G401 (cell line): ENCODE data around the gene NUAK2. TPM values are rescaled to one million over a fixed set of nuclear protein-coding genes. Genes with fewer than 3 reads are reported as not detected.
"Not testable (repeated sequence)": the region's sequence is repeated elsewhere in the genome, so short reads cannot be mapped to it uniquely, and the experiment has no call there.

ENCODE experiments used
- DNase-seq: peaks from one replicate; pipeline ENCODE4 v3.0.0-alpha.2; 2015; ENCODE audit warnings: low spot score
- in situ Hi-C: cut with HindIII; loops from 2 replicates; pipeline ENCODE4 v1.10.0; 2016; ENCODE audit warnings: low sequenced_read_pairs, mixed read lengths
- total RNA-seq: library from RNA; depleted of rRNA; stranded (reverse); fragments of >200 nt; shearing (Covaris generic); gene quantifications from 2 replicates; pipeline ENCODE4 v1.2.3, GENCODE V29; 2014

NUAK2 gene
- total RNA-seq, 1 experiment from 2014 or later, result 8.3 TPM

GRCh38 chr1:205303247-205303888 is 18.2 kb downstream of the NUAK2 start:
- in situ Hi-C loops, result no loop called here
- no peak for DNase-seq

GRCh38 chr1:205301842-205302588 is 19.5 kb downstream of the NUAK2 start:
- in situ Hi-C loops, result no loop called here
- peak; percentile 37 for DNase-seq

- peak; percentile 65 for DNase-seq
- in situ Hi-C loops, result no loop called here
Observed at GRCh38 chr1:205301205-205301821, 20.2 kb downstream of the NUAK2 start.

DNA sequence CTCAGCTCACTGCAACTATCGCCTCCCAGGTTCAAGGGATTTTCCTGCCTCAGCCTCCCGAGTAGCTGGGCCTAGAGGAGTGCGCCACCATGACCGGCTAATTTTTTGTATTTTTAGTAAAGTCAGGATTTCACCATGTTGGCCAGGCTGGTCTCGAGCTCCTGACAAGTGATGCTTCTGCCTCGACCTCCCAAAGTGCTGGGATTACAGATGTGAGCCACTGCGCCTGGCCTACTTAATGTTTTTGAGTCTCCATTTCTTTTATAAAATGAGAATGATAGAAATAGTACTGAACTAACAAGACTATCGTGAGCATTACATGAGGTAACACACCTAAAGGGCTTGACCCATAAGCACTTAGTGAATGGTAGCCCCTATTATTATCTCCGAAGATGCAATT is 21.4 kb downstream of the NUAK2 start:
- in situ Hi-C loops, result no loop called here
- DNase-seq, result no peak

GRCh38 chr1:205298191-205298994 is 23.2 kb downstream of the NUAK2 start:
- peak; percentile 64 for DNase-seq
- in situ Hi-C loops, result no loop called here

DNA sequence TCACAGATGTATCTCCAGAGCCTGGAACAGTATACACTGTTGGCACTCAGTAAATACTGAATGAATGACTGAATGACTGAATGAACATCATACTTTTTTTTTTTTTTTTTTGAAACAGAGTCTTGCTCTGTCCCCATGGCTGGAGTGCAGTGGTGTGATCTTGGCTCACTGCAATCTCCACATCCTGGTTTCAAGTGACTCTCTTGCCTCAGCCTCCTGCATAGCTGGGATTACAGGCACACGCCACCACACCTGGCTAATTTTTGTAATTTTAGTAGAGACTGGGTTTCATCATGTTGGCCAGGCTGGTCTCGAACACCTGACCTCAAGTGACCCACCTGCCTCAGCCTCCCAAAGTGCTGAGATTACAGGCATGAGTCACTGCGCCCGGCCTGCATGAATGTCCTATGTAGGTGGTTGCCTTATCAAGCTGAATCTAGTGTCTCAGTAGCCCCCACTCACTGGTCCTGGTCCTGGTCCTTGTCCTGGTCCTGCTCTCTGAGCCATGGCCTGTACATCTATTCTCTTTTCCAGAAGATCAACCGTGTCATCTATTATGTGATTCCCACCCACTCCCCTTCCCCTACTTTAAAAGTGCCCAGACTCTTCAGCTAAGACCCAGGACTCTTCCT is 23.9 kb downstream of the NUAK2 start:
- not testable (repeated sequence) for DNase-seq

DNA sequence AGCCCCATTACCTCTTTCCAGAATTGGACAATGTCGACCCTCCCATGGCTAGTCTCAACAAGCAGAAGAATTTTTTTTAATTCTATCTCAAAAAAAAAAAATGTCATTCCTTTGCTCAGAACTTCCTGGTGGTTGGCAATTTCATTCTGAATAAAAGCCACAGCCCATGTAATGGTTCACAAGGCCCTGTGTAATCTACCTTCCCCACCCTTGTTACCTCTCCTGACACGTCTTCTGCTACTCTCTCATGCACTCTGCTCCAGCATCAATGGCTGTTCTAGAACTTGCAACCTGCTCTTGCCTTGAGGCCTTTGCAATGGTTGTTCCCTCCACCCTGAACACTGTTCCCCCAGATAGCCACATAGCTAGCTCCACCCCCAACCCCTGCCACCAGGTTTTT is 25.4 kb downstream of the NUAK2 start:
- DNase-seq, result no peak
- in situ Hi-C loops, result no loop called here

More for the DNA sequence above, 23.9 kb downstream of the NUAK2 start:
- in situ Hi-C loops, result not testable (repeated sequence)

GRCh38 chr1:205294934-205295333 is 26.6 kb downstream of the NUAK2 start:
- in situ Hi-C loops, result no loop called here
- DNase-seq, result no peak

GRCh38 chr1:205294175-205294917 is 27.2 kb downstream of the NUAK2 start:
- DNase-seq, result no peak
- in situ Hi-C loops, result no loop called here

DNA sequence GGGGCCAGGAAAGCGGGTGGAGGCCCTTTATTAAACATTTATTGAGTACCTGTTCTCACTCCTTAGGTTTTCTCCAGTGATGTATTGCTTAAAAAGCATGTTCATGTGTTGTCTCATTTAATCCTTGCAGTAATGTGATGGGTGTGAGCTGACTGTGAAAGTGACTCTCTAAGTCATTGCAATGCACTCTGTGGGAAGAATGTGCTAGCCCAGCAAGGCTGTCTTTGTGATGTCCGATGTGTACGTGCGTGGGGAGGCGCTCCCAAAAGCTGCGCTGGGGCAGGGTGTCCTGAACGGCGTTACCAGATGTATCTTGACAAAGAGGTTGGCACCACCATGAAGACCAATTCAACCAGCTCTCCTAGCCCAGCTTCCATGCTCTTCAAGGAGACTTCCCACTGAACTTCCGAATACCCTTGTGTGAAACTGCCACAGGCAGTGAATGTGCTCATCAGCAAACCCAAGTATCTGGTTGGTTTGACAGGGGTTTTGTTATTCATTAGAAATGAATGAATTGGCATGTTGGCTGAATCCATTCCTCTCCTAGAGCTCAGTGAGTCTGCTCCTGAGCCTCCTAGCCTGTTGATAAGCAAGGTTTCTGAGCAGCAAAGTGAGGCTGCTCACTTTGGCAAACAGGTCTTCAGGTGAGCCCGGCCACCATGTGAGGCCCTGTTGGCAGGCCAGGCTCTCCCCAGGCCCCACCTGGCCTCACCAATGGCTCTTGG is 28.0 kb downstream of the NUAK2 start:
- no peak for DNase-seq
- in situ Hi-C loops, result no loop called here

DNA sequence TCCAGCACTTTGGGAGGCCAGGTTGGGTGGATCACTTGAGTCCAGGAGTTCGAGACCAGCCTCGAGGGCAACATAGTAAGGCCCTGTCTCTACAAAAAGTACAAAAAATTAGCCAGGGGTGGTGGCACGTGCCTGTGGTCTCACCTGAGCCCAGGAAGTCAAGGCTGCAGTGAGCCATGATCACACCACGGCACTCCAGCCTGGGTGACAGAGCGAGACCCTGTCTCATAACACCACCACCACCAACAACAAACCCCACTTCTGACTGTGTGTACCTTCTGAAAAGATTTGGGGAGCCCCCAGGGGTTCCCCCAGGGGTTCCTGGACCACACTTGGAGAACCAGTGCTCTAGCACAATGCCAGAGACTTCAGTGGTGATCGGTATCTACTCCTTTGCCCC is 29.9 kb downstream of the NUAK2 start:
- in situ Hi-C loops, result no loop called here
- DNase-seq, result no peak

- in situ Hi-C loops, result no loop called here
- DNase-seq, result no peak
Observed at GRCh38 chr1:205287767-205288559, 33.6 kb downstream of the NUAK2 start.

- in situ Hi-C loops, result no loop called here
- DNase-seq, result no peak
Observed at GRCh38 chr1:205287076-205287475, 34.5 kb downstream of the NUAK2 start.

DNA sequence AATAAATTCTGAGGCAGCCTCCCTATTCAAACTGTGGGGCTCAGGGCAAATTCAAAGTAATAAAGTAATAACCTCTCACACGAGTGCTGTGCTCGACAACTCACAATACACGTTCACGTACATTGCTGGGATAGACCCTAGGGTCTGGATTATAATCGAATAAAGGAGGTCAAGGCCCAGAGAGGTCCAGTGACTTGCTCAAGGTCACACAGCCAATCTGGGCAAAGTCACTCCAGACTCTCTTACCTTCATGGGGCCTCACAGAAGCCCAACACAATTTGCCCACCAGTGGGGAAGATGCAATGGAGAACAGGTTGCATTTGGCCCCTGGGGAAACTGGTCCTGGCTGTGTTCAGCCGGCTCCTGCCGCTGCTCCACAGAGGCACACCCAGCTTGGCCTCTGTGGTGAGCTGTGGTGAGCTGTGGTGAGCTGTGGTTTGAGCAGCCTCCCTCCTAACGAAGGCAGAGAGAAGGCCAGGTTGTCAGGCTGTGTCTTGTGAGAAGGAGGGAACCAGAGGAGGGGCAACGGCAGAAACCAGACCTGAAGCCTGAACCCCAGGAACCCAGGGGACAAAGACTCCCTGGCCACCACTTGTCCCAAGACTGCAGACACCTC is 35.1 kb downstream of the NUAK2 start:
- in situ Hi-C loops, result no loop called here
- DNase-seq, result no peak

DNA sequence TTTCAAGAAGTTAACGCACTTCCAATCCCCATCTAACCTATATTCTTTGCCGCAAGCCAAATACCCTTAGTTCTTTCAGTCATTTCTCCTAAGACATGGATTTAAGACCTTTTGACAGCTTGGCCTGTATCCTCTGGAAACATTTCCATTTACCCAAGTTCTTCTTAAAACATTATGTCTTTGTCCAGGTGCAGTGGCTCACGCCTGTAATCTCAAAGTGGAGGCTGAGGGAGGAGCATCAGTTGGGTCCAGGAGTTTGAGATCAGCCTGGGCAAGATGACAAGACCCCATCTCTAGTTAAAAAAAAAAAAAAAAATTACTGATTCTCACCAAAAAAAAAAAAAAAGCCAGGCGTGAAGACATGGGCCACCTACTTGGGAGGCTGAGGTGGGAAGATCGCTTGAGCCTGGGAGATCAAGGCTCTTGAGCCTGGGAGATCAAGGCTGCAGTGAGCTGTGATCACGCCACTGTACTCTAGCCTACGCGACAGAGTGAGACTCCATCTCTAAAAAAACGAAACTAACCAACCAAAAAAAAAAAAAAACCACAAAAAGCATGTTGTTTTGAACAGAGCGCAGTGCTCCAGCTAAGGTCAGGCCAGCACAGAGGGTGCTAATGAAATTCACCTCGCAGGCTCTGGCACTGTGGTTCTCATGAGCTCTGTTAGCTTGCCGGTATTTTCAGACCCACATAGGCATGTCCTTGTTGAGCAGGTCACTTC is 36.0 kb downstream of the NUAK2 start:
- in situ Hi-C loops, result no loop called here
- DNase-seq, result no peak

GRCh38 chr1:205284420-205285144 is 37.0 kb downstream of the NUAK2 start:
- no peak for DNase-seq
- in situ Hi-C loops, result no loop called here
